HG03108 (cell line): ENCODE results near the gene COQ5.

ENCODE experiments used
- ATAC-seq: cut with Tn5 transposase; IDR thresholded peaks from one replicate; pipeline ENCODE4 v1.9.1; 2021; ENCODE audit warnings: moderate library complexity; ENCODE audit not compliant: unreplicated experiment

COQ5 gene

DNA sequence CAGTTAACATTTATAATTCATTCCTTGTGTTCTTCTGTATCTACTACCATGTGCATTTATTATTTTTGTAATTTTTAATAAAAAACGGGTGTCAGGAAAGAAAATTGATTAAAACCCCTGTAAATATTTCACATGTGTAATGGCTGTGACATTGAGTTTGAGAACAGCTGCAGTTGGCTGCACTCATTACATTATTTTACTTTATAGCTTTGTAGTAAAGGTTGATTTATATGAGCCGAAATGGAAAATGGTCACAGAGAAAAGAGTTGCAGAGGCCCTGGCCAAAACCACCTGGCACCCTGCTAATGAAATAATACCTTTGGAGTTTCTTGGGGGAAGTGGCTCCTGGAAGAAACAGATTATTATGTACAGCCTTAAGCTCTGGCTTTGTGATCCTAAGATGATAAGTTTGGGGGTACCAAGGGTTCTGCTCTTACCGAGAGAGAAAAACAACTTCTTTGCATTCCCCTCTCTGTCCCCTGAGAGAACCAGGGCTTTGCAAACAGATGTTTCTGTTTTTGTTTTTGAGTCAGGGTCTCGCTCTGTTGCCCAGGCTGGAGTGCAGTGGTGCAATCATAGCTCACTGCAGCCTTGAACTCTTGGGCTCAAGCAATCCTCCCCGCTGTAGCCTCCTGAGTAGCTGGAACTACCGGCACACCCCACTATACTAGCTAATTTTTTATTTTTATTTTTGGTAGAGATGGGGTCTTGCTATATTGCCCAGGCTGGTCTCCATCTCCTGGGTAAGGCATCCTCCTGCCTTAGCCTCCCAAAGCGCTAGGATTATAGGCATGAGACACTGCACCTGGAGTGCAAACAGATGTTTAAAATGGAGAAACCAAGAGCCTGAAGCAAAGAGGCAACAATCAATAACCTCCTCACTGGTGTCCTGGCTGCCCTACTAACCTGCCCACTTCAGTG, 42.7 kb downstream of the COQ5 start:
- no peak for ATAC-seq

DNA sequence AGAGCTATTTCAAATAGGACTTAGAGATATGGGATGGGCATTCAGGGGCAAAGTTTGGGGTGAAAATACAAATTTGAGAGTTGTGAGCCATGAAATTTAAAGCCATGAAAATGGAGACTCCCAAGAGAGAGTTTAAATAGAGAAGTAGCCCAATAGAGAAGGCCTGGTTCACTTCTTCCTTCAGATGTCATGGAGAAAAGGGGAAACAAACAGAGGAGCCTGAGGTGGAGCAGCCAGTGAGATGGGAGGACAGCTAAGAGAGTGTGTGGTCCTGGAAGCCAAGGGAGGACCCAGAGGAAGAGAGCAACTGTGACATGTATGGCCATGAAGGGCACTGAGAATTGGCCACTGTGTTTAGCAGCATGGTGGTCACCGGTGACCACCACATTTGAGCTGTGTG, 45.3 kb downstream of the COQ5 start:
- ATAC-seq: no peak

DNA sequence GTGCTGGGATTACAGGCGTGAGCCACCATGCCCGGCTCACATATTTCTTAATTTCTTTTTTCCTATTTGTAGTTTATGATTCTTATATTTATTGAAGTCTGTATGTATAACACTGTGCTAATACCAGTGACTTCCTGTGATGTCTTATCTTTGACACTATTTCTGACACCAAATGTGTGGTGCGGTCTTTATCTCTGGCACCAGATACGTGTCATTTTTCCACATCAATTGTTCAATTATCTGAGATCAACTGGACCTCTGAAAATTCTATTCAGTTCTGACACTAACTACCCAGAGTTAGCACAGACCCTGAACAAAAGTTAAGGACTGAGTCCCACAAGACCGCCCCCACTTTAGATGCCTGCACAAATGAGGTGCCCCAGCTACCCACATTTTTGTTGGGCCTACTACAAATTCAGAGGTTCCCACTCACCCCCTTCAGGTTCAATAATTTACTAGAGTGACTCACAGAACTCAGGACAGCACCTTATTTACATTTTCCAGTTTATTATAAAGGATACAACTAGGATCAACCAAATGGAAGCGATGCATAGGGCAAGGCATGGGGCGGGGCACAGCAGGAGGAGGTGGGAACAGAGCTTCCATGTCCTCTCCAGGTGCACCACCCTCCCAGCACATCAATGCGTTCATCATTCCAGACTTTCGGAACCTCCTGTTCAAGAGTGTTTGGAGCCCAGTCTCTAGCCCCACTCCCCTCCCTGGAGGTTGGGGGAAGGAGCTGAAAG, 47.8 kb downstream of the COQ5 start:
- no peak for ATAC-seq

DNA sequence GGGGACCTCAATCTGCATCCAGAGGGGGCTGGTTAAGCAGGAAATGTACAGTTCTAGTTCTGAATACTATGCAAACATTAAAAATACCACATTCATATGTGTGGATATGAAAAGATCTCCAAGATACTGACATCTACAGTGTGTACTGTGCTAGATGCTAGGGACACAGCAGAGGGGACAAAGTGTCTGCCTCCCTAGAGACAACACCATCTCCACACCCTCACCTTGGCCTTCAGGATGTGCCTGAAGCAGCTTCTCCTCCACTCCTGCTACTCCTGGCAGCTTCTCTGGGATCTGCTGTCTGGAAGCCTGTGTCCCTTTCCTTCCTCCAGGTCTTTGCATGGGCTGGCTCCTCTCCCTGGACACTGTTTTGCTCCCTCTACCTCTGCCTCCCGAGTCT, 48.7 kb downstream of the COQ5 start:
- ATAC-seq: no peak

DNA sequence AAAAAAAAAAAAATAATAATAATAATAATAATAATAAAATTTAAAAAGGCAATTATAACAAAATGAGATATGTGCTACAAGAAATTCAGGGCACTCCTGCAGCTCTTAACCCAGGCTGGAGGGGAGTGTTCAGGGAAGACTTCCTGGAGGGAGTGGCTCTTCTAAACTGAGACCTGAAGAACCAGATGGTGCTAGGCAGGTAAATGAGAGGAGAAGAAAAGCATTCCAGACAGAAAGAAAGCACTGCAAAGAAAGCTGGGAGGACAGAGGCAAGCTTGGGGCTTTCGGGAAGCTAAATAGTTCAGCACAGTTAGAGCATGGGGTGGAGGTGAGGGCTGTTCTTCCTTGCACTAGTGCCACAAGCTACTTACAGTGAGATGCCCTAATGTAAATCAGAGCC, 49.5 kb downstream of the COQ5 start:
- ATAC-seq: no peak

DNA sequence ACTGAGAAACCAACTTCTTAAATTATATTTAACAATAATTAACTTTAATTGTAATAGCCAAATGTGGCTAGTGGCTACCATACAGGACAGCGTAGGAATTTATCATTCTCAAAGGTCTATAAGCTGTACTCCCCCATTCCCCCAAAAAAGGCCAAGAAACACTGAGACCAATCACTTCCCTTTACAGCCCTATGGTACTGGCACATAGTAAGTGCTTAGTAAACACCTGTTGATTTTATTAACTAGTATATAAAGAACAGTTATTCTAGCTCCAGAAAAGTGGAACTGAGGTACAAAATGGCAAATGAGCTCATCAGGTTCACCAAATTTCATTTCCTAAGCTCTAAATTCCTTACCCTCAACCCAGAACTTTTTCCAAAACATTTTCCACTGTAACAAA, 53.3 kb downstream of the COQ5 start:
- ATAC-seq: no peak

DNA sequence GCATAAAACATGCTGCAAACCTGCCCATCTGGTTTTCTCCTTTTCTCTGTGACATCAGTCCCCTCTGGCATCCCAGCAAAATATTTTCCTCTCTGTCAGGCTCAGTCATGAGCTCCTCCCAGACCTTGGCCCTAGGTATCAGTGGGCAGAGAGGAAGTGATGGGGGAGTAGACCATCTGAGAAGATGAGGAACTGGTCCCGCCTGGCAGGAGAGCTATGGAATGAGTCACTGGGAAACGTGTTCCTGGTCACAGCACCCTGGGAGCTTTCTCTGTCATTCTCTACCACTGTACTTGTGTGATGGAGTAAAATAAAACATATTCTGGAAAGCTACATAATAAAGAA, 54.4 kb downstream of the COQ5 start:
- ATAC-seq: no peak

DNA sequence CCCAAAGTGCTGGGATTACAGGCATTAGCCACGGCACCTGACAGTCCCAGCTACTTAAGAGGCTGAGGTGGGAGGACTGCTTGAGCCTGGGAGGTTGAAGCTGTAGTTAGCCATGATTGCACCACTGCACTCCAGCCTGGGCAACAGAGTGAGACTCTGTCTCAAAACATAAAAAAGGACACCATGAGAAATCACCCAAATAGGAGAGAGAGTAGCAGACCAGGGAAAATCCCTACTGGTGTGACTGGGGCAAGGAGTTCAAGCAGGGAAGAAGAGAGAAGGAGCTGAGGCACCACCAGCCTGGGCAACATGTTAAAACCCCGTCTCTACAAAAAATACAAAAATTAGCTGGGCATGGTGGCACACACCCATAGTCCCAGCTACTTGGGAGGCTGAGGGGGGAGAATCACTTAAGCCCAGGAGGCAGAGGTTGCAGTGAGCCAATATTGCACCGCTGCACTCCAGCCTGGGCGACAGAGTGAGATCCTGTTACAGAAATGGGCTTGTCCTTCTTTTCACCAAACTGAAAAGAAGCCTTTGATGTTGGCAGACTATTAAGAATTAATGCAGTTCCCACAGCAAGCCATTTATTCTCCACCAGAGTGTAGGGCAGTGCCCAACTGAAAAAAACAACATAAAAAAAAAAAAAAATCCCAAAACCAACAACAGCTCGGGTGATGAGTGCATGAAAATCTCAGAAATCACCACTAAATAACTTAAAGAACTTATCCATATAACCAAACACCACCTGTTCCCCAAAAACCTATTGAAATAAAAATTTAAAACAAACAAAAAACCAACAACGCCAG, 54.9 kb downstream of the COQ5 start:
- no peak for ATAC-seq

DNA sequence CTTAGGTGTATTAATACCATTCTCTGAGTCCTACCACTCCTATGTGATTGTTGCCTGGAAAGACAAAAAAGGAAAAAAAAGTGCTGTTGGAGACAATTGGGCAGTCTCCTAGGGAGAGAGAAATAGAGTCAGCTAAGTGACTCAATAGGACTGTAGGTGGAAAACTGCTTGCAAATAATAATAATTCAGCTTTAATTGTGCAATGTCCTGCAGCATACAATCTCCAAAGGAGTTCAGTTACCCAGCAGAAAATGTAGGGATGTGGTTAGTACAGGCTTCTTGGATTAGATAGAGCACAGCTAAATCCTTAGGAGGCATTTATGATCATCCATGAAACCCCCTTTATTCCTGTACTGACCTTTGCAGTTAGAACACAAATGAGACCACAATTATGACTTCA, 56.4 kb downstream of the COQ5 start:
- no peak for ATAC-seq

DNA sequence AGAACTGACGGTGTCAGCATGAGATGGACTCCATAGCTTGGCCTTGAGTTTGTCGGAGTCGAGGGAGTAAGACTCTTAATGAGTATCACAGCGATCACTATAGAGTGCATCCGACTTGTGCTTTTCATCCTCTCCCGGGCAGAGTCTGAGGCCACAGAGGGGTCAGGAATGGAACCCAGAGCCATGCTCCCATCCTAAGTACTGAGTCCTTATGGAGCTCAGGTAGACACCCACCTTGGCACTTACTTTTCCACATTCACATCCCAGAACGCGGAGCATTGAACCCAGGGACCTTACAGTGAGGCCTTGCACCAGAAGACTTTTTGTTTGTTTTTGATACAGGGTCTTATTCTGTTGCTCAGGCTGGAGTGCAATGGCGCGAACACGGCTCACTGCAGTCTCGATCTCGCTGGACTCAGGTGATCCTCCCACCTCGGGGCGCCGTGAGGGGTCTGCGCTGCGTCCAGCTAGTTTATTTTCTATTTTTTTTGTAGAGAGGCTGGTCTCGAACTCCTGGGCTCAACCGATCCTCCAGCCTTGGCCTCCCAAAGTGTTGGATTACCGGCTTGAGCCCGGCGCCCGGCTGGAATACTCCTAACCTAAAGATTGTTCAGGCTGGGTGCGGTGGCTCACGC, 58.7 kb downstream of the COQ5 start:
- peak; percentile 12 for ATAC-seq

DNA sequence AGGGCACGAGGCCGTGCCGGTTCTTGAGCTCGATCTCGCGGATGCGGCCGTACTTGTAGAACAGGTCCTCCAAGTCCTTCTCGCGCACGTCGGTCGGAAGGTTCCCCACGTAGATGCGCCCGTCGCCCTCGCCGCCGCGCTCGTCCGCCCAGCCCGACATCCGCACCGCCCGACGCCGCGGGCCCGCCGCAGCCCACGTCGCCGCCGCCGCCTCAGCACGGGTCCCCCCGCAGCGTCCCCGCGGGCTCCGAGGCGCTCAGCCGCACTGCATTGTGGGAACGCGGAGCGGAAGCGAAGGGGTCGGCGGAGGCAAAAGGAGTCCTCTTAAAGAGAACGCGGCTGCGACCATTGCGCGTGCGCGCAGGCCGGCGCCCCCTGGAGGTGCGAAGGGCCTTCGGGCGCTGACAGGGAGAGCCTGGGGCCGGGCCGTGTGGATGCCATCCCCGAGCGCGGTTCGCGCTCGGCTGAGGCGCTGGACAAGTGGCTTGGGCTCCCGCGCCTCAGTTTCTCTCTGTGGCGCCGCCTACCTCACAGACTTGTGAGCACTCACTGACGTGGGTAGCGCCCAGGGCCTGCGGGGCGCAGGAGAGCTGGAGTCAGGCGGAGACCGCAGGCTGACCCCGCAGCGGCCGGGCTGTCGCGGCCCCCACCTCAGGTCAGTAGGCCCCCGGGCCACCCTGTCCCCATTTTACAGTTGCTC, 59.4 kb downstream of the COQ5 start, which contains the start of gene SRSF9:
Gene SRSF9 (minus strand): TSS at position 299 of the 700 bp plus-strand sequence. CDS start 139 bp downstream, at position 160.
- ATAC-seq: peak; percentile 85

DNA sequence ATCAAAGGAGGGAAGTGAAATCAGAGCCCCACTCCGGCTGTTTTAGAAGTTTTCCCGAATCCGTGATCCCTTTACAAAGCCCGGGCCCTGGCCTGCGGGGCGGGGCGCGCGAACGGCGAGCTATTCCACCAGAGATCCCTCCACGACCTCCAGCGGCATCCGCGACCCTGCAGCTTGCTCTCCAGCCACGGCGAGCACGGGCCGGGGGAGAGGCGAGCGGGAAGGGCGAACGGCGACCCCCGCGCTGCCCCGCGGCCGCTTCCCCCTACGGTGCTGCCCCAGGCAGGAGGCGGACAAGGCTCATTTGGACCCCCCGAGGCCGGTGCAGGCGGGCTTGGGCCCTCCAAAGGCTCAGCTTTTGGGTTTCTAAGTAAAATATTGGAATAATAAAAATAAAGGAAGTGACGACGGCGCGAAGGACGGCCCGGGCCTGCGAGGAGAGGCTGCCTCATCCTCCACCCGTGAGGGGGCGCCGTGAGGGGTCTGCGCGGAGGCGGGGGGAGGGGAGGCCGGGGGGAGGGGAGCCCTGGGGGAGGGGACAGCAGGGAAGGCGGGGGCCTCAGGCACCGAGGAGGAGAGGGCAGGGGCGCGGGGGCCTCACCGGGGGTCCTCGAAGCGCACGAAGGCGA, 60.0 kb downstream of the COQ5 start:
- peak; percentile 11 for ATAC-seq

DNA sequence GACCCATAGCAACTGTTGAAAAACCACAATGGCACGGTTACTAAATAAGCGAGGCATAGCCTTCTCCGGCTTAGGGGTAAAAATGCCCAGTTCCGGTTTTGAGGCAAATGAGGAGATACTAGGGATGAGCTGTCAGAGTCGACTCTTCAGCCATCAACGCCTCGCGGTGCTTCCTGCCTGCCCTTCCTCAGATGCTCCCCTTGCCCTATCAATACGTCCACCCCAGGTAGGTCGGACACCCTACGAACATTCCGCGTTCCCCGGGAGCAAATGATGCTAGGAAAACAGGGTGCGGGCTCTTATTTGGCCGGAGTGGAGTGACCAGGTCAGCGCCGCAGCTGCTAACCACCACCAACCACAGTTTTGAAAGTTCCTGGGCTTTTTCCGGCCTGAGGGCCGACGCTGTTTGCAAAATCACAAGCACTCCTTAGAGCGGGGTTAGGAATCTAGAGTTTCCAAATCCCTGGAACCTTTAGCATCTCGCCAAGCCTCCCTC, 60.6 kb downstream of the COQ5 start:
- ATAC-seq: no peak

DNA sequence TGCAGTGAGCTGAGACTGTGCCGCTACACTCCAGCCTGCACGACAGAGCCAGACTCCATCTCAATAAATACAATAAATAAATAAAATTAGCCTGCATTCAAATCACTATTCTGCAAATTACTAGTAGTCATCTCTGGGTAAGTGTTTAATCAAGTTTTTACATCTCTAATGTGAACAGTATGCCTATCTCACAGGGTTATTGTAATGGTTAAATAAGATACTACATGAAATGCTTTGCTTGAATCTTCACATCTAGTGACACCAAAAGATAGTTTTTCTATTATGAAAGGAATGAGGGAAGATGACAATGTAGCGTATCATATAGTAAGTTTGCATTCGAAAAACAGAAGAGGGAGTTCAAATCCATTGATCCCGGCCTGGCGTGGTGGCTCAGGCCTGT, 61.5 kb downstream of the COQ5 start:
- ATAC-seq: no peak

DNA sequence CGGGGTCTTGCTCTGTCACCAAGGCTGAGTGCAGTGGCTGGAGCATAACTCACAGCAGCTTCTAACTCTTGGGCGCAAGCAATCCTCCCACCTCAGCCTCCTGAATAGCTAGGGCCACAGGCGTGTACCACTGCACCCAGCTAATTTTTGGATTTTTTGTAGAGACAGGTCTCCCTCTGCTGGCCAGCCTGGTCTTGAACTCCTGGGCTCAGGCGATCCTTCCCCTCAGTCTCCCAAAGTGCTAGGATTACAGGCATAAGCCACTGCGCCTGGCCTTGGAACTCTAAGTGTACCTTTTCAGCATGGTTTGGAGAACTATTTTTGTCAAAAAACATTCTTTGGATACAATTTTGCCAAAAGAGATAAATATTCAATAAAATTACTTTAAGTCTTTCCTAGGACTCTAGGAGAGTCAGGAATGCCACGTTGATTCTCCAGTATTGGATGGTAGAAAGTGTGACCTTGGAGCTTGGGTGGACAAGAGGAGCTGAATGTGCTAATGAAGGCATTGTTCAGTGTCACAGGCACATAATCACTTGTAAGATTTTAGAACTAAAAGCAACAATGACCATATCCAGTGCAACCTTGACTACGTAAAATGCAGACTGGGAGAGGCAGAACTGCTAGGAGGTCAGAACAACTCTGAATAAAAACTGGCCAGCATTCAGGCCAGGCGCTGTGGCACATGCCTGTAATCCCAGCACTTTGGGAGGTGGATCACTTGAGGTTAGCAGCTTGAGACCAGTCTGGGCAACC, 62.2 kb downstream of the COQ5 start:
- ATAC-seq: no peak

DNA sequence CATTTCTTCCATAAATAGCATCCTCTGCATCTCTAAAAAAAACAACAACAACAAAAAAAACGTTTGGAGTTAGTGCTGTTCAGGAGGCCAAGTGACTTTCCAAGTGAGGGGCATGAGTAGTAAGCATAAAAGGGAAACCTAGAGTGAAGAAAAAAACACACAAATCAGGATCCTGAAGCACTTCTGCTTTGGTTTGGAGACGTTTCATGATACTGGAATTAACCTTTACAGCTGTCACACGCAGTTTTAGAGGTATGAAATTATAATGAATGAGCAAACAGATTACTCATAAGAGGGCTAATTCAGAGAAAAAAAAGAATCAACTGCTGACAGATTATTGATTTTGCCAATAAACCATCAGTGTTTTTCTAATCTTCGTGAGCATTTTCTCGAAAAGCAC, 63.2 kb downstream of the COQ5 start:
- no peak for ATAC-seq

DNA sequence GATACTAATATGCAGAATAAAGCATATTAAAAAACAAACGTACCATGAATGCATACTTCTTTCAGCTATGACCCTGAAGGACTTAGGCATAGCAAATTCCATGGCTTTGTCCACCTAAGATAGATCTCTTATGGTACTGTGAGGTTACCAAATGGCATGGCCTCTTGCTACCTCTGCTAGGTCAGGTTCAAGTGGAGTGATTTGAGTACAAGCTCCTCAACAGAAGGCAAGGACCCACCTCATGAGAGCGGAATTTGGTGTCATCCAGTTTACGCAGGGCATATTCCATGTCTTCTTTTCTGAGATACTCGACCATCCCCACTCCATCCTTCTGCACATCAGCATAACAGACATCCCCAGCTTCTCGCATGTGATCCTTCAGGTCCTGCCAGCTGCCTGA, 65.2 kb downstream of the COQ5 start:
- ATAC-seq: no peak

DNA sequence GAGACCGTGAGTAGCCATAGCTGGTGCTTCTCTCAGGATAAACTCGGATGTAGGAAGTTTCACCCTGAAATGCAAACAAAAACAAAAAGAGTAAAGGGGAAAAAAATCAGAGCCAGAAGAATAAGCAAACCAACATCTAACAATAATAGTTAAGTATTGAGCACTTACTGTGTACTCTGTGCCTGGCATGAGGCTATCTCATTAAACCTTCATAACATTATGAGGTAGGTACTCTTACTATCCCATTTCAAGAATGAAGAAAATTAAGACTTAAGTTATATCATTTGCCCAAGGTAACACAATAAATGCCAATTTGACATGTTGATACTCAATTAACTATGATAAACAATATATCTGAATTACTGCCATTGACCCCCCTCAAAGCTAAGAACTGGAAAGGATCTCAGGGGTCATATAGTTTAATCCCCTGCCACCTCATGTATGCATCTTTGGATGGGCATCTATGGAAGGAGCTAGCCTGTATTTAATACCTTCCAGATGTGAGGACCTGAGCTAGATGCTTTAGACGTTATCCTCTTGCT, 66.8 kb downstream of the COQ5 start:
- ATAC-seq: no peak

DNA sequence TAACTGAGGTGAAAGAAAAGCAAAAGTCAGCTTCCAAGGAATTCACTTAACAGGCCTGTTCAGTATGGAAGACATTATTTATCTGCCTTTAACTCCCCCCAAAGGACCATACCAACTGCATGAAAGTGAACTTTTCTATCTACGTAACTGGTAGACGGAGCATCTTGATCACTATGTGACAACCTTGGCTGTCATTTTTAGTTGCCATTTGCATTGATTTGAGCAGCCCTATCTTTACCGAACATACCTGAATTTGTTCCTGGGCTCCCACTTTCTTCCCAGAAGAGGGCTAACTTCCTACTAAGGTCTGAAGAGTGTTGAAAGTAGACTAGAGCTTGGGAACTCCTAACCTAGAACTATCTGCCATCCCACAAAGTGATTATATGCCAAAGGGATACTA, 68.8 kb downstream of the COQ5 start:
- no peak for ATAC-seq
